K562 (cell line): ENCODE measurements around the gene FSHR. TPM values are rescaled to one million over a fixed set of nuclear protein-coding genes. Genes with fewer than 3 reads are reported as not detected.

ENCODE experiments used
- ATAC-seq: fragments of 200-7000 bp; cut with Tn5 transposase; 3 replicates; pipeline ENCODE4 v1.9.1; 2020; ENCODE audit warnings: moderate library complexity
- BruUV-seq: library from RNA; stranded (reverse); fragments of 400-500 nt; replicated peaks from 2 replicates; lab custom pipeline; 2021; lab: Mats Ljungman, UMichigan
- CTCF ChIA-PET: fragments of 300-600 bp; formaldehyde crosslinking; extraction: SDS; loops from one replicate; lab custom pipeline; 2021; ENCODE audit warnings: low intra/inter-chr PET ratio; lab: Yijun Ruan, JAX
- POLR2A ChIA-PET: fragments of 300-600, 350-650 bp; sonication (Branson Sonifier 250); formaldehyde crosslinking; extraction: SDS; loops from one replicate; lab custom pipeline; 2021; ENCODE audit warnings: antibody characterized with exemption, inconsistent platforms; lab: Yijun Ruan, JAX
- DNase-seq, 4 experiments: peaks; one replicate each; pipeline versions ENCODE4 v3.0.0 to v3.0.0-alpha.2; 2011 to 2018; ENCODE audit warnings: low spot score in 3 of 4, mixed read lengths in 3 of 4; ENCODE audit errors: extremely low read depth in 1 of 4
- FAIRE-seq: peaks from 2 replicates; lab custom pipeline; 2011; peaks lifted over from hg19 to GRCh38; lab: Jason Lieb, UNC
- H2AFZ ChIP-seq: 2 replicates; pipeline ENCODE4 v1.6.0; 2011; ENCODE audit warnings: low read depth, low read length, control low read depth, inconsistent platforms
- H3K27ac ChIP-seq: fragments of 200-600 bp; 3 replicates; pipeline ENCODE4 v1.8.0; 2011; ENCODE audit warnings: low read depth, mild to moderate bottlenecking, control low read depth, inconsistent platforms, low read length, moderate library complexity, mixed read lengths; ENCODE audit errors: extremely low read depth
- H3K27me3 ChIP-seq, 2 experiments: fragments of 300-600 bp in 1 of 2; 2 replicates in 1 of 2; 3 replicates in 1 of 2; pipeline versions ENCODE4 v1.6.0 to v1.8.0; 2011; ENCODE audit warnings: inconsistent platforms in 2 of 2, low read length in 2 of 2, mild to moderate bottlenecking in 1 of 2, mixed read lengths in 1 of 2, moderate library complexity in 1 of 2; ENCODE audit not compliant: control insufficient read depth in 2 of 2, insufficient read depth in 2 of 2
- H3K36me3 ChIP-seq: fragments of 300-600 bp; 3 replicates; pipeline ENCODE4 v1.8.0; 2011; ENCODE audit warnings: mild to moderate bottlenecking, low read length, inconsistent platforms; ENCODE audit not compliant: control insufficient read depth, insufficient read depth
- H3K4me1 ChIP-seq, 2 experiments: fragments of 200-600 bp in 1 of 2; replicated peaks in 1 of 2; 2 replicates in 1 of 2; 3 replicates in 1 of 2; pipeline versions ENCODE4 v1.5.1 to v1.8.0; 2011; ENCODE audit warnings: inconsistent platforms in 2 of 2, low read length in 2 of 2, mild to moderate bottlenecking in 1 of 2, mixed read lengths in 1 of 2, moderate library complexity in 1 of 2; ENCODE audit not compliant: control insufficient read depth in 2 of 2, insufficient read depth in 2 of 2
- H3K4me2 ChIP-seq: 2 replicates; pipeline ENCODE4 v1.6.1; 2011; ENCODE audit warnings: low read length, control low read depth, inconsistent platforms, mixed read lengths; ENCODE audit not compliant: insufficient read depth
- H3K4me3 ChIP-seq: fragments of 200-600 bp; sonication (generic), shearing (Covaris generic); 2 replicates; pipeline ENCODE4 v1.5.1; 2016; ENCODE audit warnings: control low read depth, inconsistent platforms
- H3K79me2 ChIP-seq: fragments of 200-600 bp; 3 replicates; pipeline ENCODE4 v1.8.0; 2011; ENCODE audit warnings: low read length, inconsistent platforms; ENCODE audit not compliant: control insufficient read depth, insufficient read depth
- H3K9ac ChIP-seq, 2 experiments: 2 replicates each; pipeline versions ENCODE4 v1.6.0 to v1.6.1; 2011; ENCODE audit warnings: low read depth in 2 of 2, low read length in 2 of 2, control low read depth in 1 of 2, inconsistent platforms in 1 of 2, mild to moderate bottlenecking in 1 of 2, mixed read lengths in 1 of 2; ENCODE audit not compliant: insufficient read depth in 1 of 2
- H3K9me1 ChIP-seq: one replicate; pipeline ENCODE4 v1.6.0; 2011; ENCODE audit warnings: inconsistent platforms, mild to moderate bottlenecking, low read length, moderate library complexity; ENCODE audit not compliant: control insufficient read depth, insufficient read depth
- H3K9me3 ChIP-seq: replicated peaks from 2 replicates; pipeline ENCODE4 v1.5.1; 2011; ENCODE audit warnings: low read depth, low read length, inconsistent platforms; ENCODE audit not compliant: control insufficient read depth, insufficient read depth
- H4K20me1 ChIP-seq: replicated peaks from 2 replicates; pipeline ENCODE4 v1.6.1; 2011; ENCODE audit warnings: low read length, inconsistent platforms, mixed read lengths; ENCODE audit not compliant: control insufficient read depth, insufficient read depth
- BCL6 ChIP-seq: fragments of 250-450 bp; sonication (Bioruptor Pico); IDR thresholded peaks from 2 replicates; pipeline ENCODE4 v1.4.0; 2020
- ELF4 ChIP-seq: fragments of 450-650 bp; formaldehyde crosslinking; IDR thresholded peaks from 2 replicates; pipeline ENCODE4 v1.4.0; 2022; ENCODE audit warnings: missing genetic modification characterization
- FIP1L1 ChIP-seq: fragments of 200-400 bp; formaldehyde crosslinking; IDR thresholded peaks from 2 replicates; pipeline ENCODE4 v1.6.1; 2018; ENCODE audit warnings: mild to moderate bottlenecking, low read depth, low read length; ENCODE audit not compliant: poor library complexity, severe bottlenecking
- HOXB6 ChIP-seq: fragments of 250-450 bp; sonication (Bioruptor Pico); IDR thresholded peaks from 2 replicates; pipeline ENCODE4 v1.5.1; 2022; ENCODE audit warnings: mild to moderate bottlenecking, borderline replicate concordance
- L3MBTL2 ChIP-seq: fragments of 450-650 bp; IDR thresholded peaks from 2 replicates; pipeline ENCODE4 v1.6.1; 2016; ENCODE audit warnings: mild to moderate bottlenecking, moderate library complexity
- RERE ChIP-seq: sonication (generic); formaldehyde crosslinking; IDR thresholded peaks from 2 replicates; pipeline ENCODE4 v1.8.0; 2023; ENCODE audit warnings: missing genetic modification reagents, mild to moderate bottlenecking, borderline replicate concordance
- ZC3H11A ChIP-seq: IDR thresholded peaks from 2 replicates; pipeline ENCODE4 v1.6.1; 2012; ENCODE audit warnings: low read depth, low read length, improper control_type of control experiment
- ZNF280B ChIP-seq: fragments of 250-450 bp; sonication (Bioruptor Pico); IDR thresholded peaks from 2 replicates; pipeline ENCODE4 v1.5.1; 2021; ENCODE audit warnings: mild to moderate bottlenecking
- ZNF316 ChIP-seq: fragments of 450-650 bp; IDR thresholded peaks from 2 replicates; pipeline ENCODE4 v1.6.1; 2016
- ZNF354B ChIP-seq: fragments of 250-450 bp; sonication (Bioruptor Pico); IDR thresholded peaks from 2 replicates; pipeline ENCODE4 v1.4.0; 2020
- WGBS: fragments of 100-300 bp; shearing (Covaris generic); methylation state at CpG from one replicate; pipeline ENCODE4 v1.1.6; 2016; ENCODE audit warnings: low coverage, mixed read lengths; ENCODE audit not compliant: insufficient coverage; ENCODE audit errors: missing lambda C conversion rate; 5-methylcytosine and 5-hydroxymethylcytosine counted together
- in situ Hi-C: fragments of 300-500 bp; cut with MboI; formaldehyde crosslinking; loops from 4 replicates; pipeline ENCODE4 v1.15.0; 2018; ENCODE audit warnings: inconsistent platforms, mixed read lengths
- intact Hi-C: fragments of 100-400 bp; cut with micrococcal nuclease; formaldehyde crosslinking; loops from 2 replicates; pipeline ENCODE4 v1.14.2; 2022
- polyA plus RNA-seq, 8 experiments: library from polyadenylated mRNA; depleted of rRNA in 4 of 8; stranded (reverse) in 5 of 8; unstranded in 3 of 8; fragments of >200 nt; fragmentation: Nextera tagmentation in 2 of 8; fragmentation: Illumina TruSeq in 1 of 8; extraction: Ambion mirVana in 2 of 8; extraction: Trizol in 1 of 8; gene quantifications; 2 replicates each; pipeline versions ENCODE4 v1.2.1 to v1.2.3, GENCODE V29; 2011 to 2014; ENCODE audit warnings: inconsistent platforms in 1 of 8, missing spikeins in 1 of 8
- total RNA-seq, 7 experiments: library from RNA; depleted of rRNA in 6 of 7; stranded (reverse); fragments of >200 nt in 6 of 7; fragmentation: Illumina TruSeq in 2 of 7; extraction: Trizol in 2 of 7; gene quantifications; 2 replicates each; pipeline versions ENCODE4 v1.2.1 to v1.2.3, GENCODE V29; 2011 to 2021; ENCODE audit warnings: low replicate concordance in 1 of 7

Gene FSHR
- total and polyA plus RNA-seq, 9 of the 15 experiments (the other 6 are each of a cell fraction or from before 2014, with no cell fraction given), result not detected

GRCh38 chr2:49029406-49029805 lies 124.9 kb downstream of the FSHR start:
- ChIA-PET POLR2A (no interaction called here), CTCF (no interaction called here)
- Histone ChIP-seq H3K9me1 (no peaks in the 10 kb centered on the region), H3K9ac (no peak overlapping the region), H3K9me3 (no peaks in the 10 kb centered on the region; the same call in 1 of the 2 replicates), H3K4me3 (no peak overlapping the region), H3K27me3 (no peaks in the 10 kb centered on the region), H3K4me2 (no peak overlapping the region), H3K27ac (no peak overlapping the region), H2AFZ (no peak overlapping the region), H3K4me1 (no peaks in the 10 kb centered on the region), H3K79me2 (no peaks in the 10 kb centered on the region), H4K20me1 (no peaks in the 10 kb centered on the region), H3K36me3 (no peaks in the 10 kb centered on the region)
- BruUV-seq, result no TSS peak
- in situ Hi-C loops (no loop called here), intact Hi-C loops (no loop called here)
- 0% methylated on average over 1 of the region's 1 CpG for whole genome bisulfite sequencing
- DNase-seq (no peak), ATAC-seq (no peak), FAIRE-seq (no peak)
- TF ChIP-seq ZNF316, result no peak
- no peak for TF ChIP-seq FIP1L1
- no peak for TF ChIP-seq ZNF280B (CRISPR knock-in tag)
- no peak for TF ChIP-seq BCL6
- TF ChIP-seq ELF4 (CRISPR knock-in tag), result no peak
- no peak for TF ChIP-seq HOXB6 (CRISPR knock-in tag)
- TF ChIP-seq L3MBTL2, result no peak
- TF ChIP-seq RERE (CRISPR knock-in tag), result no peak
- TF ChIP-seq ZC3H11A, result no peak
- TF ChIP-seq ZNF354B, result no peak
